Glutamatergic neuron (in vitro differentiated cells): ENCODE data around the gene GAPT. TPM values are rescaled to one million over a fixed set of nuclear protein-coding genes. Genes with fewer than 3 reads are reported as not detected.

Experiments
- DNase-seq: peaks from one replicate; pipeline ENCODE4 v3.0.0; 2022
- H3K27ac Mint-ChIP-seq: one replicate; pipeline ENCODE4 v1.8.0; 2020; ENCODE audit warnings: mild to moderate bottlenecking, mixed read lengths, inconsistent platforms; ENCODE audit not compliant: unreplicated experiment
- H3K27me3 Mint-ChIP-seq: one replicate; pipeline ENCODE4 v1.8.0; 2020; ENCODE audit warnings: mild to moderate bottlenecking, moderate library complexity, mixed read lengths, inconsistent platforms; ENCODE audit not compliant: unreplicated experiment
- H3K36me3 Mint-ChIP-seq: one replicate; pipeline ENCODE4 v1.8.0; 2020; ENCODE audit warnings: mild to moderate bottlenecking, mixed read lengths, inconsistent platforms; ENCODE audit not compliant: unreplicated experiment
- H3K4me1 Mint-ChIP-seq: one replicate; pipeline ENCODE4 v1.8.0; 2020; ENCODE audit warnings: mild to moderate bottlenecking, low read depth, mixed read lengths, inconsistent platforms; ENCODE audit not compliant: unreplicated experiment
- H3K4me3 Mint-ChIP-seq: one replicate; pipeline ENCODE4 v1.8.0; 2020; ENCODE audit warnings: mild to moderate bottlenecking, mixed read lengths, inconsistent platforms; ENCODE audit not compliant: unreplicated experiment
- H3K9me3 Mint-ChIP-seq: one replicate; pipeline ENCODE4 v1.8.0; 2020; ENCODE audit warnings: mild to moderate bottlenecking, moderate library complexity, mixed read lengths, inconsistent platforms; ENCODE audit not compliant: unreplicated experiment
- total RNA-seq: library from RNA; stranded (reverse); fragmentation: NEBNext Ultra II Directional; extraction: Animal tissue kit (Norgen Biotek cat#: 25700); gene quantifications from one replicate; pipeline ENCODE4 v1.2.1, GENCODE V29; 2021; ENCODE audit not compliant: unreplicated experiment
- TF ChIP-seq, protein P1 (sequence below): fragments of 200-600 bp; sonication (generic); IDR thresholded peaks from one replicate; pipeline ENCODE4 v1.5.0; 2021; ENCODE audit not compliant: partially characterized antibody, unreplicated experiment

Gene GAPT
- total RNA-seq, 1 donor from 2014 or later, result not detected

- no peak overlapping the region for H3K27ac Mint-ChIP-seq
- H3K9me3 Mint-ChIP-seq, result no peaks in the 10 kb centered on the region
- no peaks in the 10 kb centered on the region for H3K4me1 Mint-ChIP-seq
- peaks cover 2% of the 10 kb centered on the region for H3K27me3 Mint-ChIP-seq
- TF ChIP-seq, protein P1, sequence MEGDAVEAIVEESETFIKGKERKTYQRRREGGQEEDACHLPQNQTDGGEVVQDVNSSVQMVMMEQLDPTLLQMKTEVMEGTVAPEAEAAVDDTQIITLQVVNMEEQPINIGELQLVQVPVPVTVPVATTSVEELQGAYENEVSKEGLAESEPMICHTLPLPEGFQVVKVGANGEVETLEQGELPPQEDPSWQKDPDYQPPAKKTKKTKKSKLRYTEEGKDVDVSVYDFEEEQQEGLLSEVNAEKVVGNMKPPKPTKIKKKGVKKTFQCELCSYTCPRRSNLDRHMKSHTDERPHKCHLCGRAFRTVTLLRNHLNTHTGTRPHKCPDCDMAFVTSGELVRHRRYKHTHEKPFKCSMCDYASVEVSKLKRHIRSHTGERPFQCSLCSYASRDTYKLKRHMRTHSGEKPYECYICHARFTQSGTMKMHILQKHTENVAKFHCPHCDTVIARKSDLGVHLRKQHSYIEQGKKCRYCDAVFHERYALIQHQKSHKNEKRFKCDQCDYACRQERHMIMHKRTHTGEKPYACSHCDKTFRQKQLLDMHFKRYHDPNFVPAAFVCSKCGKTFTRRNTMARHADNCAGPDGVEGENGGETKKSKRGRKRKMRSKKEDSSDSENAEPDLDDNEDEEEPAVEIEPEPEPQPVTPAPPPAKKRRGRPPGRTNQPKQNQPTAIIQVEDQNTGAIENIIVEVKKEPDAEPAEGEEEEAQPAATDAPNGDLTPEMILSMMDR, result no peak
- no peak for DNase-seq
- no peak overlapping the region for H3K4me3 Mint-ChIP-seq
- peaks cover 3% of the 10 kb centered on the region for H3K36me3 Mint-ChIP-seq
These were observed 40.2 kb upstream of the GAPT start for GRCh38 chr5:58450811-58451629.

GRCh38 chr5:58451732-58452565, 39.3 kb upstream of the GAPT start:
- Mint-ChIP-seq H3K9me3 (no peaks in the 10 kb centered on the region), H3K4me3 (no peak overlapping the region), H3K4me1 (no peaks in the 10 kb centered on the region), H3K27ac (no peak overlapping the region), H3K27me3 (peaks cover 1% of the 10 kb centered on the region), H3K36me3 (no peaks in the 10 kb centered on the region)
- no peak for DNase-seq
- TF ChIP-seq, protein P1, result no peak

- Mint-ChIP-seq H3K27me3 (peaks cover 2% of the 10 kb centered on the region), H3K4me3 (no peak overlapping the region)
These were observed 38.5 kb upstream of the GAPT start for GRCh38 chr5:58452566-58453258.

GRCh38 chr5:58453306-58453705, 37.9 kb upstream of the GAPT start:
- H3K4me3 Mint-ChIP-seq, result no peak overlapping the region
- peaks cover 4% of the 10 kb centered on the region for H3K27me3 Mint-ChIP-seq
- no peaks in the 10 kb centered on the region for H3K4me1 Mint-ChIP-seq
- TF ChIP-seq, protein P1, result no peak
- H3K36me3 Mint-ChIP-seq, result no peaks in the 10 kb centered on the region
- H3K27ac Mint-ChIP-seq, result no peak overlapping the region
- no peak for DNase-seq
- H3K9me3 Mint-ChIP-seq, result no peaks in the 10 kb centered on the region

More at GRCh38 chr5:58452566-58453258, 38.5 kb upstream of the GAPT start:
- Mint-ChIP-seq H3K27ac (no peak overlapping the region), H3K36me3 (no peaks in the 10 kb centered on the region), H3K4me1 (no peaks in the 10 kb centered on the region), H3K9me3 (no peaks in the 10 kb centered on the region)
- TF ChIP-seq, protein P1, result no peak
- DNase-seq, result no peak
